Measurements from ENCODE around the gene HNRNPLL. TPM values are rescaled to one million over a fixed set of nuclear protein-coding genes. Genes with fewer than 3 reads are reported as not detected.

The HNRNPLL gene
- total RNA-seq, 1 donor from 2014 or later, result 79.8 TPM

DNA sequence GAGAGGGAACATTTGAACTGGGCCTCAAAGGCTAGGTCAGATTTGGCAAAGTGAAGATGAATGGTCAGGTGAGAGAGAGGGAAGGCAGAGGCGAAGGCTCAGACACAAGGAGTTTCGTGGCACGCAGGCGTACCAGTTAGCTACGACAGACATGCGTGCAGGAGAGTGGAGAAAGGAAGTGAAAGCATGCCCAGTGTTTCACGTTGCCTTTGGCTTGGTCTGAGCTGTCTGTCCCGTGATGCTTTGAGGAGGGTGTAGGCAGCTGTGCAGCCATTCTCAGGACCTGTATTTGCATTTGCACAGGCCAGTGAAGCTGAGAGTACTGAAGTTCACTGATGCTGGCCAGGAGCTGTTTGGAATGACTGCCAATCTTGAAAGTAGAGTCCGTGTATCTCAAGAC lies 69.5 kb downstream of the HNRNPLL start:
- Mint-ChIP-seq H3K36me3 (ENCODE audit: unreplicated experiment) (no peaks in the 10 kb centered on the region), H3K9me3 (ENCODE audit: unreplicated experiment) (peaks cover 2% of the 10 kb centered on the region), H3K27ac (ENCODE audit: unreplicated experiment) (no peak overlapping the region), H3K4me1 (ENCODE audit: low read depth, unreplicated experiment) (peaks cover 25% of the 10 kb centered on the region), H3K27me3 (ENCODE audit: unreplicated experiment) (peaks cover 11% of the 10 kb centered on the region), H3K4me3 (ENCODE audit: unreplicated experiment) (peak overlapping the region; percentile 1)
- DNase-seq, result no peak
- TF ChIP-seq, protein P1, sequence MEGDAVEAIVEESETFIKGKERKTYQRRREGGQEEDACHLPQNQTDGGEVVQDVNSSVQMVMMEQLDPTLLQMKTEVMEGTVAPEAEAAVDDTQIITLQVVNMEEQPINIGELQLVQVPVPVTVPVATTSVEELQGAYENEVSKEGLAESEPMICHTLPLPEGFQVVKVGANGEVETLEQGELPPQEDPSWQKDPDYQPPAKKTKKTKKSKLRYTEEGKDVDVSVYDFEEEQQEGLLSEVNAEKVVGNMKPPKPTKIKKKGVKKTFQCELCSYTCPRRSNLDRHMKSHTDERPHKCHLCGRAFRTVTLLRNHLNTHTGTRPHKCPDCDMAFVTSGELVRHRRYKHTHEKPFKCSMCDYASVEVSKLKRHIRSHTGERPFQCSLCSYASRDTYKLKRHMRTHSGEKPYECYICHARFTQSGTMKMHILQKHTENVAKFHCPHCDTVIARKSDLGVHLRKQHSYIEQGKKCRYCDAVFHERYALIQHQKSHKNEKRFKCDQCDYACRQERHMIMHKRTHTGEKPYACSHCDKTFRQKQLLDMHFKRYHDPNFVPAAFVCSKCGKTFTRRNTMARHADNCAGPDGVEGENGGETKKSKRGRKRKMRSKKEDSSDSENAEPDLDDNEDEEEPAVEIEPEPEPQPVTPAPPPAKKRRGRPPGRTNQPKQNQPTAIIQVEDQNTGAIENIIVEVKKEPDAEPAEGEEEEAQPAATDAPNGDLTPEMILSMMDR (IDR thresholded peaks at IDR 0.05; ENCODE audit: partially characterized antibody, unreplicated experiment), result no peak

DNA sequence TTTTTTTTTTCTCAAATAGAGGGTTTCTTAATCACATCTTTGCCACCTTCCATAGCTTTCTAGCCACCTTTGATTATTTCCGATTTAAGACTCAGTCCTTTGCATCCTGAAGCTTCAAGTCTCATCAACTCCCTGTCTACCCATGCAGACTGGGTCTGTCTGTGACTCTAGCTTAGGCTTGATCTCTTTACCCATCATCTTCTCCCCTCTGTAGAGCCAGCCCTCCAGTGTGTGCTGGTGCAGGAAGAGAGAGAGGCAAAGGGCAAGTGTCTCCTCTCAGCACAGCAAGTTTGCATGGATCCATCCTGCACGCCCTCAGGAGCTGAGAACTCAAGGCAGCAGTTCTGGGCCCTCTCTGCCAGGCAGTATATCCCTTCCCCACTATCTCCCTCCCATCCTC lies 70.4 kb downstream of the HNRNPLL start:
- DNase-seq, result no peak
- Mint-ChIP-seq H3K4me1 (ENCODE audit: low read depth, unreplicated experiment) (peaks cover 28% of the 10 kb centered on the region), H3K27ac (ENCODE audit: unreplicated experiment) (no peak overlapping the region), H3K4me3 (ENCODE audit: unreplicated experiment) (no peak overlapping the region), H3K36me3 (ENCODE audit: unreplicated experiment) (no peaks in the 10 kb centered on the region), H3K9me3 (ENCODE audit: unreplicated experiment) (peaks cover 2% of the 10 kb centered on the region), H3K27me3 (ENCODE audit: unreplicated experiment) (peaks cover 11% of the 10 kb centered on the region)
- TF ChIP-seq, protein P1 (IDR thresholded peaks at IDR 0.05; ENCODE audit: partially characterized antibody, unreplicated experiment), result no peak

DNA sequence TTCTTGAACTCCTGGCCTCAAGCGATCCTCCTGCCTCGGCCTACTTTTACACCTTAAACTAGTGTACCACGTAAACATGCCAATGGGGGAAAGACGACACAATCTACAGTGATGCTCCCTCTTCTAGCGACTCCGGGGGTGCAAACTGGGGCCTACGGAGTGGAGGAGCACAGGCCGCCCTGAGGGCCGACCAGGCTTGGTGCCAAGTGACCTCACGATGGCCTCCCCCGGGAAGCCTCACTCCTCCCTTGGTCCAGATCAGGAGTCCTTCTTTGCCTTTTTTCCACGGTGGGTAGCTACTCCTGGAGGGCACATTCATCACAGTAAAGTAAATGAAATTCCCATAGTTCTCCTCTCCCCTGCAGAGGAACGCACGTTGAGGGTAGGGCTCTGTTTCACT lies 73.5 kb downstream of the HNRNPLL start:
- Mint-ChIP-seq H3K36me3 (ENCODE audit: unreplicated experiment) (no peaks in the 10 kb centered on the region), H3K4me3 (ENCODE audit: unreplicated experiment) (no peak overlapping the region), H3K27ac (ENCODE audit: unreplicated experiment) (no peak overlapping the region), H3K9me3 (ENCODE audit: unreplicated experiment) (peaks cover 3% of the 10 kb centered on the region), H3K4me1 (ENCODE audit: low read depth, unreplicated experiment) (peaks cover 28% of the 10 kb centered on the region), H3K27me3 (ENCODE audit: unreplicated experiment) (peaks cover 8% of the 10 kb centered on the region)
- TF ChIP-seq, protein P1 (IDR thresholded peaks at IDR 0.05; ENCODE audit: partially characterized antibody, unreplicated experiment), result no peak
- DNase-seq, result no peak

DNA sequence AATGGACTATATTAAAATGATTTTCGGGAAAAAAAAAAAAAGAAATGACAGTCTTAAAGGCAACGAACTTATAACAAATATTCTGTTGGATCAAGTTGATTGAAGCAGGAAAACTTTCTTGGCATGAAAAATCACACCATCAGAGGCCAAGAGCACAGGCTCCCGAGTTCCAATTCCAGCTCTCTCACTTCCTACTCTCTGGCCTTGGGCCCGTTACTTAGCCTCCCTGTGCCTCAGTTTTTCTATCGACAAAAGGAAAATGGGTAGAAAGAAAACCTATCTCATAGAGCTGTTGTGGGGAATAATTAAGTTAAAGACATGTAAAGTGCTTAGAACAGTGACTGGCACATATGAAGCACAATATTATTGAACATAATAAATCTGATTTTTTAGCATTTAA lies 74.2 kb downstream of the HNRNPLL start:
- peaks cover 12% of the 10 kb centered on the region for H3K27me3 Mint-ChIP-seq (ENCODE audit: unreplicated experiment)
- peaks cover 27% of the 10 kb centered on the region for H3K4me1 Mint-ChIP-seq (ENCODE audit: low read depth, unreplicated experiment)
- TF ChIP-seq, protein P1 (IDR thresholded peaks at IDR 0.05; ENCODE audit: partially characterized antibody, unreplicated experiment), result no peak
- H3K36me3 Mint-ChIP-seq (ENCODE audit: unreplicated experiment), result no peaks in the 10 kb centered on the region
- H3K27ac Mint-ChIP-seq (ENCODE audit: unreplicated experiment), result peak overlapping the region; percentile 56
- peak overlapping the region; percentile 67 for H3K4me3 Mint-ChIP-seq (ENCODE audit: unreplicated experiment)
- peaks cover 3% of the 10 kb centered on the region for H3K9me3 Mint-ChIP-seq (ENCODE audit: unreplicated experiment)
- no peak for DNase-seq

DNA sequence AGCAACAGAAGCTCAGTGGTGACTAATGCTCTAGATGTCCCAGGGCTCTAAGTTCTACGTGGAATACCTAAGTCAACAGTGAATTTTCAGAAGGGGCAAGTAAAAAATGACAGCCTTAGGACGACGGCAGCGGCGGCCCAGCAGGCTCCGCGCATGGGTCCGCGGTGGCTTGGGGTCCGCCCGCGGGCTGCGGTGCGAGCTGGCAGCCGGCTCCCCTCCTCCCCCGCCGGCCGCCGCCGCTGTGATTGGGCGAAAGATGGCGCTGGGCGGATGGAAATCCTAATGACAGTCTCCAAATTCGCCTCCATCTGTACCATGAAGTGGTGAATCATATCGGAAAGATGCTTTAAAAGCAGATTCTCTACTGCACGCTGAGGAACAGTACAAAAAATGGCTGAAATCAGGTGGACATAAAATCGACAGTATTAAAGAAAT lies 74.7 kb downstream of the HNRNPLL start:
- peak; percentile 83 for DNase-seq
- Mint-ChIP-seq H3K27me3 (ENCODE audit: unreplicated experiment) (peaks cover 11% of the 10 kb centered on the region), H3K36me3 (ENCODE audit: unreplicated experiment) (no peaks in the 10 kb centered on the region), H3K9me3 (ENCODE audit: unreplicated experiment) (peaks cover 3% of the 10 kb centered on the region), H3K27ac (ENCODE audit: unreplicated experiment) (peak overlapping the region; percentile 56), H3K4me1 (ENCODE audit: low read depth, unreplicated experiment) (peaks cover 24% of the 10 kb centered on the region), H3K4me3 (ENCODE audit: unreplicated experiment) (peak overlapping the region; percentile 82)
- TF ChIP-seq, protein P1 (IDR thresholded peaks at IDR 0.05; ENCODE audit: partially characterized antibody, unreplicated experiment), result no peak
